Activated T-helper 2 cell treated with anti-CD3 and anti-CD28 coated beads, Interferon-gamma antibody, Interleukin-2, Interleukin-4, amounts not matched to agents 10 μg/mL and 5 μg/mL and 100 μg/mL, durations not matched to agents 14 hours and 24 hours and 36 hours (primary cell): ENCODE measurements around the gene GPX7. TPM values are rescaled to one million over a fixed set of nuclear protein-coding genes. Genes with fewer than 3 reads are reported as not detected.

ENCODE experiments used
- DNase-seq: peaks from one replicate; pipeline ENCODE4 v3.0.0; 2021; ENCODE audit warnings: low spot score
- H3K27ac Mint-ChIP-seq: one replicate; pipeline ENCODE4 v1.8.0; 2021; ENCODE audit warnings: mixed read lengths
- H3K27me3 Mint-ChIP-seq: one replicate; pipeline ENCODE4 v1.8.0; 2021; ENCODE audit warnings: low read depth, mixed read lengths
- H3K36me3 Mint-ChIP-seq: one replicate; pipeline ENCODE4 v1.8.0; 2021; ENCODE audit warnings: low read depth, mixed read lengths
- H3K4me1 Mint-ChIP-seq: one replicate; pipeline ENCODE4 v1.8.0; 2021; ENCODE audit warnings: low read depth, mixed read lengths
- H3K4me3 Mint-ChIP-seq: one replicate; pipeline ENCODE4 v1.8.0; 2021; ENCODE audit warnings: low read depth, mild to moderate bottlenecking, moderate library complexity, mixed read lengths
- H3K9me3 Mint-ChIP-seq: one replicate; pipeline ENCODE4 v1.8.0; 2021; ENCODE audit warnings: mixed read lengths
- intact Hi-C: fragments of 100-400 bp; cut with micrococcal nuclease; formaldehyde crosslinking; loops from one replicate; pipeline ENCODE4 v1.15.1; 2023
- total RNA-seq: library from RNA; stranded (reverse); gene quantifications from 2 replicates; pipeline ENCODE4 v1.2.3, GENCODE V29; 2022

The GPX7 gene
- total RNA-seq, 1 donor from 2014 or later: 31.1 TPM

DNA sequence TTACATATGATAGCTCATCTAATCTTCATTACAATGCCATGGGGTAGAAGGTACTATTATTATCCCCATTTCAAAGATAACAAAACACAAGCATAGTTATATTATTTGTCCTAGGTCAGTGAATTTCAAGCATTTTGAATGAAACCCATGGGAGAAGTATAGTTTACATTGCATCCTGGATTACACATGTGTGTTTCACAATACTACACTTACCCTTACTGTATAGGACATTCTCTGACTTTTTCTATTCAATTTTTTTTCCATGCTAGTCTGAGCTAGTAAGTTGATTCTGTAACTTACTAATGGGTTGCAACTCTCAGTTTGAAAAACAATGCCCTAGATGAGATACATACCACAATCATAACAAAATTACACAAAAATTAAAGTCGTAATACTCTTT, 8.7 kb upstream of the GPX7 start:
- intact Hi-C loops: no loop called here
- H3K4me1 Mint-ChIP-seq: peaks cover 1% of the 10 kb centered on the region
- DNase-seq: no peak
- no peaks in the 10 kb centered on the region for H3K9me3 Mint-ChIP-seq
- H3K36me3 Mint-ChIP-seq: no peaks in the 10 kb centered on the region
- no peak overlapping the region for H3K27ac Mint-ChIP-seq
- no peak overlapping the region for H3K4me3 Mint-ChIP-seq
- H3K27me3 Mint-ChIP-seq: peaks cover 10% of the 10 kb centered on the region

DNA sequence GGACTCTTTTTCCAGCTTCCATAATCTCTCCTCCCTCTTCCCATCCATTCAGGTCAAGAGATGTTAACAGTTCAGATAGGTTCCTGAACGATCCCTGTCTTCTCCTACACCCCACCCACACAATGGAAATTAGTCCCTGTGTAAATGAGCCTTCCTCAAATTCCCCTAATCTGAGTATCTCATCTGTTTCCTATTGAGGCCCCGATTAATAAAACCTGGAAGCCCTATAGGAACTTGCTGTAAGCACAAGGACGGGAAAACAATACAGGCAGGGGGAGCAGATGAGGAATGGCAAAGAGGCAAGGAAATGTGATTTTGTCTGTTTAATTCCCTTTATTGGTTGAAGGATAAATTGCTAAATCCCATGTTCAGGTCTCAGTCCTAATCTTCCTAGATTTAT, 7.1 kb upstream of the GPX7 start:
- peaks cover 10% of the 10 kb centered on the region for H3K27me3 Mint-ChIP-seq
- H3K36me3 Mint-ChIP-seq: no peaks in the 10 kb centered on the region
- no peak overlapping the region for H3K4me3 Mint-ChIP-seq
- H3K27ac Mint-ChIP-seq: no peak overlapping the region
- intact Hi-C loops: no loop called here
- no peaks in the 10 kb centered on the region for H3K9me3 Mint-ChIP-seq
- DNase-seq: no peak
- H3K4me1 Mint-ChIP-seq: peaks cover 1% of the 10 kb centered on the region

DNA sequence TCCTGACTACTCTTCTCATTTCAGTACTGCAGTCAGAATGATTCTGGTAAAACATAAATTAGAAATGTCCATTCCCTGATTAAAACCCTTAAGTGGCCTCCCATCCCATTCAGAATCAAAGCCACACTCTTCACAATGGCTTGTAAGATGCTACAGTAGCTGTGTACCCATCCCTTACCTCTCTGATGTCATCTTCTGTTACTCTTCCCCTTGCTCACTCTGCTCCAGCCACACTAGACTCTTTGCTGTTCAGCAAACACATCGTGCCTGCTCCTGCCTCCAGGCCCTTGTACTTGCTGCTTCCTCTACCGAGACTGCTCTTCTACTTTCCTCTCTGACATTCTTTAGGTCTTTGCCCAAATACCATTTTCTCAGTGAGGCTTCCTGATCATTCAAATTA, 4.3 kb upstream of the GPX7 start:
- Mint-ChIP-seq H3K9me3 (no peaks in the 10 kb centered on the region), H3K4me3 (no peak overlapping the region), H3K4me1 (peaks cover 7% of the 10 kb centered on the region), H3K27me3 (peaks cover 10% of the 10 kb centered on the region), H3K27ac (no peak overlapping the region), H3K36me3 (peaks cover 2% of the 10 kb centered on the region)
- intact Hi-C loops: no loop called here
- DNase-seq: no peak

DNA sequence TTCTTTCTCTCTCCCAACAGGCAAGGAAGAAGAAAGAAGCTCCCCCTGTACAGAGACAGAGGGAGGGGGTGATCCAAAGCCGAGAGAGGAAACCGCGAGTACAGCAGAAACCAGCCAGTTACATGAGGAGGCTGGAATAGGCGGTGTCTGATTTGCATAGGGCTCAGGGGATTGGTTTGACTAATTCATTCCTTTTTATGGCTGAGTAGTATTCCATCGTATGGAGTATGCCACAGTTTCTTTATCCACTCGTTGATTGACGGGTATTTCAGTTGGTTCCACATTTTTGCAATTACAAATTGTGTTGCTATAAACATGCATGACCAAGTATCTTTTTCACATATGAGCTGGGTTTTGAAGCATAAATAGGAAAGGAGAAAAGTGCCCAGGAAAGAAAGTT, 3.4 kb upstream of the GPX7 start:
- intact Hi-C loops: no loop called here
- Mint-ChIP-seq H3K9me3 (no peaks in the 10 kb centered on the region), H3K27me3 (peaks cover 10% of the 10 kb centered on the region), H3K27ac (no peak overlapping the region), H3K4me1 (peaks cover 16% of the 10 kb centered on the region), H3K4me3 (no peak overlapping the region), H3K36me3 (peaks cover 9% of the 10 kb centered on the region)
- DNase-seq: no peak

DNA sequence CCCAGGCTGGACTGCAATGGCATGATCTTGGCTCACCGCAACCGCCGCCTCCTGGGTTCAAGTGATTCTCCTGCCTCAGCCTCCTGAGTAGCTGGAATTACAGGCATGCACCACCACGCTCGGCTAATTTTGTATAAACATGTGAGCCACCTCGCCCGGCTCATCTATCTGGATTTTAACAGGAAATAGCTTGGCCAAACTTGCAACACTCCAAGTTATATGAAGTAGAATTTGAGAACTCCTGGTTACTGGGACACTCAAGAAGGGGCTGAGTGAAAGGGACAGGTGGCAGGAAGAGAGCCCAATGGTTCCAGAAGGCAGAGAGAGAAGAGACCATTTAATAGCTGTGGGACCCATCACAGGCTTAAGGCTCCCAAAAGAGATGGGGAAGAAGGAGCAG, 2.9 kb upstream of the GPX7 start:
- Mint-ChIP-seq H3K4me3 (no peak overlapping the region), H3K27me3 (peaks cover 10% of the 10 kb centered on the region), H3K36me3 (peaks cover 14% of the 10 kb centered on the region), H3K4me1 (peaks cover 20% of the 10 kb centered on the region), H3K9me3 (no peaks in the 10 kb centered on the region), H3K27ac (no peak overlapping the region)
- no peak for DNase-seq
- intact Hi-C loops: no loop called here

DNA sequence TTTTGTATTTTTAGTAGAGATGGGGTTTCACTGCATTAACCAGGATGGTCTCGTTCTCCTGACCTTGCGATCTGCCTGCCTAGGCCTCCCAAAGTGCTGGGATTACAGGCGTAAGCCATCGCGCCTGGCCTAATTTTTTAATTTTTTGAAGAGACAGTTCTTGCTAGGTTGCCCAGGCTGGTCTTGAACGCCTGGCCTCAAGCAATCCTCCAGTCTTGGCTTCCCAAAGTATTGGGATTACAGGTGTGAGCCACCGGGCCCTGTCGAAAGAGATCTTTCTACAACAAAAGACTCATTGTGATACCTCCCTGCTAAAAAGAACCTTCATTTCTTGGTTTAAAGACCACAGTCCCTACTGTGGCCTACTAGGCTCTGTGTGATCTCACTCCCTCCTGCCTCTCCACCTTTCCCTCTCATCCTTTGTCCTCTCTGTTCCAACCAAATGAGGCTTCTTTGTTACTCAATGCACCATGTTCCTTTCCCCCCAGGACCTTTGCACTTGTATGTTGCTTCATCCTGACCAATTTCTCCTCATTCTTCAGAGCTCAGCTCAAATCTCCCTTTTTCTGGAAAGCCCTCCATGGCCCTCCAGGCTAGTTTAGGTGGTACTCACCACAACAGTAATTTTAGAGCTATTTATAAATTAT, 1.5 kb upstream of the GPX7 start:
- peaks cover 22% of the 10 kb centered on the region for H3K4me1 Mint-ChIP-seq
- H3K27me3 Mint-ChIP-seq: peaks cover 5% of the 10 kb centered on the region
- intact Hi-C loops: no loop called here
- no peaks in the 10 kb centered on the region for H3K9me3 Mint-ChIP-seq
- H3K36me3 Mint-ChIP-seq: peaks cover 22% of the 10 kb centered on the region
- no peak overlapping the region for H3K4me3 Mint-ChIP-seq
- H3K27ac Mint-ChIP-seq: no peak overlapping the region
- no peak for DNase-seq

DNA sequence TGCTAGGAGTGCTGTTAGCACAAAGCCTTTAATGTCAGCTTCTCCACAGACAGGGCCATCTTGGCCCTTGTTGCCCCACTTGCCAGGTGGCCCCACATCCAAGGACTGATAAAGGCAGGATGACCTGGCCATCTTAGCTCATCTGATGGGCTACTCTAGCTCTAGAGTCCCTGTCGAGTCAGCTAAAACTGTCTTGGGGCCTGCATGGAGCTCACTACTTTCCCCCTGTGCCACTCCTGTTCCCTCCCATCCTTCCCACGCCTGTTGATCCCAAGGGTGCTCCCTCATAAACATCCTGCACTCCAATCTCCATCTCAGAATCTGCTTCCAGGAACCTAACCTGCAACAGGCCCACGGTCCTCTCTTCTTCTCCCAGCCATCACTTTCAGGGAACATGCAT, 652 bp upstream of the GPX7 start:
- Mint-ChIP-seq H3K4me1 (peaks cover 22% of the 10 kb centered on the region), H3K9me3 (no peaks in the 10 kb centered on the region), H3K27me3 (peaks cover 5% of the 10 kb centered on the region), H3K36me3 (peaks cover 25% of the 10 kb centered on the region), H3K4me3 (peak overlapping the region; percentile 70), H3K27ac (peak overlapping the region; percentile 77)
- no peak for DNase-seq
- intact Hi-C loops: no loop called here

DNA sequence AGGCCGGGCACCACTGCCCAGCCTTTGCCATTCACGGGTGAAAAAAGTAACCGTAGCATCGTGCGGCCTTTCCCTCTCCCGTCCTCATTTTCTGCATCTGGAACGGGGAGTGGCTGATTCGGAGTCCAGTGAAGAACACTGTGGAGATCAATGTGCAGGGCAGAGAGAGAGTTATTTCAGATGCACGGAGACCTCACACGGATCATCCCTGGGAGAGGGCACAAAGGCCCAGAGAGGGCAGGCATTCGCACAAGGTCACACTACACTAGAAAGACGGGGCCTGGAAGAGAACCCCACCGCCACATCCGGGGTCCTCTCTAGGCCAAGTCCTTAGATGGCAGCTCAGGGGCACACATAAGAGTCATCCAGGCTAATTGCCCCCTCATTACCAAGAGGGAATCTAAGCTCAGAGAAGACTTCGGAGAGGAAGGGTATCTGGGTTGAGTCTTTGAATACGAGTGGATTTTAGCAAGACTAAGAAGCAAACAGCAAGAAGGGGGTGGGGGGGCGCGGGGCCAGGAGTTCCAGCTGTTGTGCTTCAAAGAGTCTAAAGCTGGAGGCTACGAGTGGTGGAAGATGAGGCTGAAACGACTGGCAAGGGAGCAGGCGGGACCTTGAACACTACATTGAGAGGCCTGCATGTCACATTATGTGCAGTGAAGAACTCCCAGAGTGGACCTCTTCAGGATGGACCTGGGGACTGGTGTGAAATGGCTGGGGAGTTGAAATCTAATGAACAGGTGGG, 857 bp downstream of the GPX7 start:
- peaks cover 38% of the 10 kb centered on the region for H3K36me3 Mint-ChIP-seq
- intact Hi-C loops: loop anchor here (2.0 kb wide), 2 partner anchors 30 to 50 kb away; partner anchors contain the start of genes SHISAL2A and TUT4
- H3K27me3 Mint-ChIP-seq: peaks cover 2% of the 10 kb centered on the region
- H3K4me1 Mint-ChIP-seq: peaks cover 21% of the 10 kb centered on the region
- no peaks in the 10 kb centered on the region for H3K9me3 Mint-ChIP-seq
- peak overlapping the region; percentile 86 for H3K4me3 Mint-ChIP-seq
- DNase-seq: peak; percentile 17
- H3K27ac Mint-ChIP-seq: peak overlapping the region; percentile 87

DNA sequence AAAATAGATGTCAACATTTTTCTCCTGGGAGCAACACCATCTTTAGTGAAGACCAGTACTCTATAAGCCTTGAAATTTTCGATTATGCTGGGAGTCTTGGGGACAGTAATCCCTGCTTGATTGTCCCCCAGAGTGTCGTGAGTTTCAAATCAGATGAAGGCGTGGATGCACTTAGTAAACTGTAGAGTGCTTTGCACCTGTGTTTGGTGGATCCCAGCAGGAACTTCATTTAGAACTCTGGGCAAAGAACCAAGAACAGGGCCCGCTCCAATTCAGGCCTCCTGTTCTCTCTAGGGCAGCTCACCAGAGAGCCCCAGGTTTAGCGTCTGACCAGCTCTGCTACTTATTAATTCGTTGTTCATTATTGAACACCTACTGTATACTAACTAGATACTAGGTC, 1.5 kb downstream of the GPX7 start:
- Mint-ChIP-seq H3K27me3 (no peaks in the 10 kb centered on the region), H3K36me3 (peaks cover 38% of the 10 kb centered on the region), H3K4me3 (peak overlapping the region; percentile 86), H3K27ac (peak overlapping the region; percentile 87), H3K9me3 (no peaks in the 10 kb centered on the region), H3K4me1 (peaks cover 21% of the 10 kb centered on the region)
- no peak for DNase-seq
- intact Hi-C loops: loop anchor here (2.0 kb wide), 2 partner anchors 29 to 51 kb away; partner anchors contain the start of genes SHISAL2A and TUT4

DNA sequence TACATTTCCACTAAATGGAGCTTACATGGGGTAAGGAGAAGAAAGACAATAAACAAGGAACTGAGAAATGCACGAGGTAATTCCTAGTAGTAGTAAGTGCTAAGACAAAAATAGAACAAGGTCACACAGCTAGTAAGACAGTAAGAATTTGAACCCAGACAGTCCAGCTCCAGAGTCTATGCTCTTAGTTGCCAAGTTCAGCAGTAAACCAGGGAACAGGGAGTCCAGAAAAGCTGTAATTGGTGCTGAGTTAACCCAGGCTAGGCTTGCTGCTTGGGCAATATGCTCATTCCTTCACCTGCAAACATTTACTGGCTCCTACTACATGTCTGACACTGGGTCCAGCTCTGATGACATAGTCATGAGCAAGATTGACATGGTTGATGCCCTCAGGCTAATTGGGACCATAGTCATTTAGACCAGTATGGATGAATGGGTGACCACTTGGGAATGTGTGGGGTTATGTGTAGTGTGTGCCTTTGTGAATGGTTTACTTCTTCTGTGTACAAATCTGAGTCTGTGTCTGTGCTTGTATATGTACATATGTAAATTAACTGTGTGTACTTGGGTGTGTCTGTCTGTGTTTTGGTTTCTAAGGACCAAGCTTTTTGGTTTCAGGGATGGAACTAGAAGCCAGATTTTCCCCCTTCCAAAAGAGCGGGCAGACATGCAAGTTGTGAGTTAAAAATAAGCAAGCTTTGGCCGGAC, 2.0 kb downstream of the GPX7 start:
- intact Hi-C loops: no loop called here
- H3K9me3 Mint-ChIP-seq: no peaks in the 10 kb centered on the region
- H3K27me3 Mint-ChIP-seq: no peaks in the 10 kb centered on the region
- H3K36me3 Mint-ChIP-seq: peaks cover 38% of the 10 kb centered on the region
- peaks cover 21% of the 10 kb centered on the region for H3K4me1 Mint-ChIP-seq
- peak overlapping the region; percentile 86 for H3K4me3 Mint-ChIP-seq
- no peak for DNase-seq
- peak overlapping the region; percentile 2 for H3K27ac Mint-ChIP-seq

DNA sequence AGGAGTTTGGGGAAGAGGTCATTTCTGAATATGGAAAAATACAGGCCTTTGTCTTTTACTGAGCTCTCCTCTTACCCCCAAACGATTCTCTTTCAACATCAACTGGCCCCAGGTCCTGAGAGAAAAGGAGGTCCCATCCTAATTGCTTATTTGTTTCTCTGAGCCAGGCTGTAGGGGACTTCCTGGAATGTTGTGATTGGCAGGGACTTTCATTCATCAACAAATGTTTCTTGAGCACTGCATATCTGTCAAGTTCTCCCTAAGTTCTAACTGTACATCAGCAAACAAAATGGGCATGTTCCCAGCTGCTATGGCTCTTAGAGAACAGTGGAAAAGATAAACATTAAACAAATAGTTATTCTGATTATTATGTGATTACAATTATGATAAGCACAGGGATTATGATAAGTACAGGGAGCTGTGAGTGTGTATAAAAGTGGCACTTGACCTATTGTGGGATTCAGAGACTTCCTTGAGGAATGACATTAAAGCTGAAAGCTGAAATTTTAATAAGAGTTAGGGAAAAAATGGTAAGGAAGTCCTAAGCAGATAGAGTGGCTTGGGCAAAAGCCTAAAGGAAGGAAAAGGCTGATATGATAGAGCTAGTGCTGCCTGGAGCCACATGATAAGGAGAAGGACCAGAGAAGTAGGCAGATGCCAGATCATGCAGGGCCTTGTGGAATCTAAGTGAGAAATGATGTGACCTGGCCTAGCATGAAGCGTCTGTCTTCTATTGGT, 11.6 kb downstream of the GPX7 start:
- H3K4me3 Mint-ChIP-seq: no peak overlapping the region
- intact Hi-C loops: no loop called here
- no peak for DNase-seq
- H3K27me3 Mint-ChIP-seq: no peaks in the 10 kb centered on the region
- H3K36me3 Mint-ChIP-seq: peaks cover 4% of the 10 kb centered on the region
- no peaks in the 10 kb centered on the region for H3K9me3 Mint-ChIP-seq
- H3K4me1 Mint-ChIP-seq: peaks cover 7% of the 10 kb centered on the region
- H3K27ac Mint-ChIP-seq: no peak overlapping the region

DNA sequence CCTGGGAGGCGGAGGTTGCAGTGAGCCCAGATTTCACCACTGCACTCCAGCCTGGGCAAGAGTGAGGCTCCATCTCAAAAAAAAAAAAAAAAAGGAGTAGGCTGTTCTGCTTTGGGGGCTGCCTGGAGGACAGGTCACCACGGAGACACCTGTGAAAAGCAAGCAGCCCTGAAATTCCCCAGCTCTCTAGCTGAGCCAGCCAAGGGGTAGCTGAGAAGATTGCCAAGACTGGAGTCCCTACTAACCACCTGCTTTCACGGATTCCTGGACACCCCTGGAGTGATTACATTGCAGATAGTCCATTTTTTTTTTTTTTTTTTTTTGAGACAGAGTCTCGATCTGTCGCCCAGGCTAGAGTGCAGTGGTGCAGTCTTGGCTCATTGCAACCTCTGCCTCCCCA, 12.5 kb downstream of the GPX7 start:
- H3K27ac Mint-ChIP-seq: no peak overlapping the region
- DNase-seq: no peak

More for the DNA sequence above, 12.5 kb downstream of the GPX7 start:
- Mint-ChIP-seq H3K9me3 (no peaks in the 10 kb centered on the region), H3K4me3 (no peak overlapping the region), H3K27me3 (no peaks in the 10 kb centered on the region), H3K36me3 (peaks cover 4% of the 10 kb centered on the region), H3K4me1 (peaks cover 7% of the 10 kb centered on the region)
- intact Hi-C loops: no loop called here
